Activated B cell treated with CpG ODN at 0.5 μM for 24 hours (primary cell): ENCODE results near the gene TMPRSS11D. TPM values are rescaled to one million over a fixed set of nuclear protein-coding genes. Genes with fewer than 3 reads are reported as not detected.

Experiments
- ATAC-seq: fragments of 200-7000 bp; cut with Tn5 transposase; one replicate; pipeline ENCODE4 v1.10.0; 2021; ENCODE audit warnings: low read depth, mild to moderate bottlenecking, moderate library complexity
- CTCF ChIA-PET: fragments of 350-600 bp; sonication (Branson Sonifier 250); formaldehyde crosslinking; loops from one replicate; lab custom pipeline; 2021; ENCODE audit warnings: antibody characterized with exemption; lab: Charles Lee
- POLR2A ChIA-PET: fragments of 350-600 bp; sonication (Branson Sonifier 250); formaldehyde crosslinking; loops from one replicate; lab custom pipeline; 2021; ENCODE audit warnings: antibody characterized with exemption; lab: Charles Lee
- DNase-seq: peaks from one replicate; pipeline ENCODE4 v3.0.0; 2022
- H3K27ac Mint-ChIP-seq: one replicate; pipeline ENCODE4 v1.8.0; 2020; ENCODE audit warnings: mixed read lengths
- H3K27me3 Mint-ChIP-seq: one replicate; pipeline ENCODE4 v1.8.0; 2021; ENCODE audit warnings: mixed read lengths
- H3K36me3 Mint-ChIP-seq: one replicate; pipeline ENCODE4 v1.8.0; 2021; ENCODE audit warnings: low read depth, mixed read lengths
- H3K4me1 Mint-ChIP-seq: one replicate; pipeline ENCODE4 v1.8.0; 2021; ENCODE audit warnings: mixed read lengths
- H3K4me3 Mint-ChIP-seq: one replicate; pipeline ENCODE4 v1.8.0; 2020; ENCODE audit warnings: mild to moderate bottlenecking, mixed read lengths
- H3K9me3 Mint-ChIP-seq: one replicate; pipeline ENCODE4 v1.8.0; 2020; ENCODE audit warnings: mixed read lengths
- CTCF ChIP-seq: fragments of 200-600 bp; IDR thresholded peaks from one replicate; pipeline ENCODE4 v1.8.0; 2022; ENCODE audit warnings: antibody characterized with exemption, mild to moderate bottlenecking
- intact Hi-C: fragments of 100-400 bp; cut with micrococcal nuclease; formaldehyde crosslinking; loops from one replicate; pipeline ENCODE4 v1.15.1; 2024
- total RNA-seq: library from RNA; stranded (reverse); gene quantifications from 2 replicates; pipeline ENCODE4 v1.2.3, GENCODE V29; 2022

TMPRSS11D gene
- total RNA-seq, 1 donor from 2014 or later = not detected

- H3K27me3 Mint-ChIP-seq = no peaks in the 10 kb centered on the region
- no peaks in the 10 kb centered on the region for H3K36me3 Mint-ChIP-seq
- no peak overlapping the region for H3K27ac Mint-ChIP-seq
- H3K4me1 Mint-ChIP-seq = no peaks in the 10 kb centered on the region
- POLR2A ChIA-PET = no interaction called here
- no peak for DNase-seq
- ATAC-seq = no peak
- H3K9me3 Mint-ChIP-seq = no peaks in the 10 kb centered on the region
- TF ChIP-seq CTCF = no peak
- intact Hi-C loops = no loop called here
- CTCF ChIA-PET = no interaction called here
- no peak overlapping the region for H3K4me3 Mint-ChIP-seq
Measured at GRCh38 chr4:67790721-67791120, 93.1 kb downstream of the TMPRSS11D start.

GRCh38 chr4:67787311-67787710, 96.5 kb downstream of the TMPRSS11D start:
- no peak for TF ChIP-seq CTCF
- H3K9me3 Mint-ChIP-seq = no peaks in the 10 kb centered on the region
- no peaks in the 10 kb centered on the region for H3K27me3 Mint-ChIP-seq
- intact Hi-C loops = no loop called here
- H3K36me3 Mint-ChIP-seq = no peaks in the 10 kb centered on the region
- no peak for ATAC-seq
- POLR2A ChIA-PET = no interaction called here
- no peak overlapping the region for H3K27ac Mint-ChIP-seq
- no peak for DNase-seq
- no peak overlapping the region for H3K4me3 Mint-ChIP-seq
- H3K4me1 Mint-ChIP-seq = no peaks in the 10 kb centered on the region
- CTCF ChIA-PET = no interaction called here

- no peaks in the 10 kb centered on the region for H3K9me3 Mint-ChIP-seq
- H3K36me3 Mint-ChIP-seq = no peaks in the 10 kb centered on the region
- ATAC-seq = no peak
Measured at GRCh38 chr4:67785528-67785927, 98.3 kb downstream of the TMPRSS11D start.

GRCh38 chr4:67779631-67780030, 104.2 kb downstream of the TMPRSS11D start:
- Mint-ChIP-seq H3K27ac (no peak overlapping the region), H3K9me3 (no peaks in the 10 kb centered on the region), H3K4me1 (no peaks in the 10 kb centered on the region), H3K4me3 (no peak overlapping the region), H3K36me3 (no peaks in the 10 kb centered on the region), H3K27me3 (no peaks in the 10 kb centered on the region)
- no peak for TF ChIP-seq CTCF
- no peak for ATAC-seq
- CTCF ChIA-PET = no interaction called here
- no peak for DNase-seq
- POLR2A ChIA-PET = no interaction called here
- intact Hi-C loops = no loop called here

More at GRCh38 chr4:67785528-67785927, 98.3 kb downstream of the TMPRSS11D start:
- ChIA-PET POLR2A (no interaction called here), CTCF (no interaction called here)
- DNase-seq = no peak
- no peak for TF ChIP-seq CTCF
- no peaks in the 10 kb centered on the region for H3K4me1 Mint-ChIP-seq
- H3K27ac Mint-ChIP-seq = no peak overlapping the region
- intact Hi-C loops = no loop called here
- H3K4me3 Mint-ChIP-seq = no peak overlapping the region
- no peaks in the 10 kb centered on the region for H3K27me3 Mint-ChIP-seq

- ChIA-PET CTCF (no interaction called here), POLR2A (no interaction called here)
- H3K36me3 Mint-ChIP-seq = no peaks in the 10 kb centered on the region
- H3K27me3 Mint-ChIP-seq = no peaks in the 10 kb centered on the region
- H3K9me3 Mint-ChIP-seq = no peaks in the 10 kb centered on the region
- H3K27ac Mint-ChIP-seq = no peak overlapping the region
- no peaks in the 10 kb centered on the region for H3K4me1 Mint-ChIP-seq
- DNase-seq = no peak
- no peak for TF ChIP-seq CTCF
- intact Hi-C loops = no loop called here
- H3K4me3 Mint-ChIP-seq = no peak overlapping the region
- no peak for ATAC-seq
Measured at GRCh38 chr4:67776746-67777145, 107.1 kb downstream of the TMPRSS11D start.

Other genes with a start within 250 kb of the TMPRSS11D start
- gene UBA6, start 182.8 kb downstream of the TMPRSS11D start, total RNA-seq = 63.0 and 70.4 TPM in 2 replicates
- gene GNRHR, start 129.6 kb downstream of the TMPRSS11D start, total RNA-seq = not detected in 2 replicates
- gene TMPRSS11A, start 79.5 kb upstream of the TMPRSS11D start, total RNA-seq = not detected in 2 replicates
- gene TMPRSS11F, start 245.9 kb upstream of the TMPRSS11D start, total RNA-seq = not detected in 2 replicates